Choroid plexus epithelial cell (primary cell): Measurements from ENCODE around the gene TMEM217.

Experiments used
- DNase-seq: peaks from one replicate; pipeline ENCODE4 v3.0.0-alpha.2; 2010; ENCODE audit warnings: low read depth
- H3K4me3 ChIP-seq: 2 replicates; pipeline ENCODE4 v1.5.1; 2011; ENCODE audit warnings: low read depth, mild to moderate bottlenecking, control low read depth, low read length, moderate library complexity
- TF ChIP-seq, protein P1 (sequence below): conservative IDR thresholded peaks from 2 replicates; pipeline ENCODE4 v1.5.1; 2011; ENCODE audit warnings: low read depth, mild to moderate bottlenecking, control low read depth, inconsistent platforms, low read length, moderate library complexity

TMEM217 gene

DNA sequence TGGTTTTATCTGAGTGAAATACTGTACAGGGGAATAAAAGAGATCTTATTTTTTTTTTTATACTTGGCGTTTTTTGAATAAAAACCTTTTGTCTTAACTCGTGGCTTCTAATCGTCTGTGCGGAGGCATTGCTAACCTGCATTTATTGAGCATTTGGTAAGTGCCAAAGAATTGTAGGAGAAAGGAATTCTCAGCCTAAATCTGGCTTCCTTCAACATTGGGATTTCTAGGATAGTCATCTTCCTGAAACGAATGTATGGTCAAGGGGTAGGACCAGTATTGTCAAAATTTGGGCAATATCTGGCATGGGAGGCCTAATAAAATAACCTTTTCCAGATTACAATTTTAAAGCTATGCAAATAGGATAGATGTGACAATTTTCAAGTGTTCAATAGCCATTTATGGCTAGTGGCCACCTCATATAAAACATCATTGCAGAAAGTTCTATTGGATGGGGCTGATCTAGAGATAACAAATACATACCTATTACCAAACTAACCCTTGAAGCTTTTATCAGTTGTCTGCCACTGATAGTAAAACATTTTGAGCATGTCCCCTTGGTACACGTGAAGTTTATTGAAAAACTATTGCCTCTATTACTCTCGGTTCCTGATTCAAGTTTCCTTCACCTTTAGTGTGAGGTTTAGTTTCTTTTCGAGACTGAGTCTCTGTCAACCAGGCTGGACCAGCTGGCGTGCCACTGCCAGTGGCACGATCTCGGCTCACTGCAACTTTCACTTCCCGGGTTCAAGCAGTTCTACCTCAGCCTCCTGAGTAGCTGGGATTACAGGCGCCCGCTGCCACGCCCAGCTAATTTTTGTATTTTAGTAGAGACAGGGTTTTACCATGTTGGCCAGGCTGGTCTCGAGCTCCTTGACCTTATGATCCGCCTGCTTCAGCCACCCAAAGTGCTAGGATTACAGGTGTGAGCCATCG is 82.3 kb downstream of the TMEM217 start:
- H3K4me3 ChIP-seq, result no peak overlapping the region
- TF ChIP-seq, protein P1, sequence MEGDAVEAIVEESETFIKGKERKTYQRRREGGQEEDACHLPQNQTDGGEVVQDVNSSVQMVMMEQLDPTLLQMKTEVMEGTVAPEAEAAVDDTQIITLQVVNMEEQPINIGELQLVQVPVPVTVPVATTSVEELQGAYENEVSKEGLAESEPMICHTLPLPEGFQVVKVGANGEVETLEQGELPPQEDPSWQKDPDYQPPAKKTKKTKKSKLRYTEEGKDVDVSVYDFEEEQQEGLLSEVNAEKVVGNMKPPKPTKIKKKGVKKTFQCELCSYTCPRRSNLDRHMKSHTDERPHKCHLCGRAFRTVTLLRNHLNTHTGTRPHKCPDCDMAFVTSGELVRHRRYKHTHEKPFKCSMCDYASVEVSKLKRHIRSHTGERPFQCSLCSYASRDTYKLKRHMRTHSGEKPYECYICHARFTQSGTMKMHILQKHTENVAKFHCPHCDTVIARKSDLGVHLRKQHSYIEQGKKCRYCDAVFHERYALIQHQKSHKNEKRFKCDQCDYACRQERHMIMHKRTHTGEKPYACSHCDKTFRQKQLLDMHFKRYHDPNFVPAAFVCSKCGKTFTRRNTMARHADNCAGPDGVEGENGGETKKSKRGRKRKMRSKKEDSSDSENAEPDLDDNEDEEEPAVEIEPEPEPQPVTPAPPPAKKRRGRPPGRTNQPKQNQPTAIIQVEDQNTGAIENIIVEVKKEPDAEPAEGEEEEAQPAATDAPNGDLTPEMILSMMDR, result no peak
- no peak for DNase-seq

DNA sequence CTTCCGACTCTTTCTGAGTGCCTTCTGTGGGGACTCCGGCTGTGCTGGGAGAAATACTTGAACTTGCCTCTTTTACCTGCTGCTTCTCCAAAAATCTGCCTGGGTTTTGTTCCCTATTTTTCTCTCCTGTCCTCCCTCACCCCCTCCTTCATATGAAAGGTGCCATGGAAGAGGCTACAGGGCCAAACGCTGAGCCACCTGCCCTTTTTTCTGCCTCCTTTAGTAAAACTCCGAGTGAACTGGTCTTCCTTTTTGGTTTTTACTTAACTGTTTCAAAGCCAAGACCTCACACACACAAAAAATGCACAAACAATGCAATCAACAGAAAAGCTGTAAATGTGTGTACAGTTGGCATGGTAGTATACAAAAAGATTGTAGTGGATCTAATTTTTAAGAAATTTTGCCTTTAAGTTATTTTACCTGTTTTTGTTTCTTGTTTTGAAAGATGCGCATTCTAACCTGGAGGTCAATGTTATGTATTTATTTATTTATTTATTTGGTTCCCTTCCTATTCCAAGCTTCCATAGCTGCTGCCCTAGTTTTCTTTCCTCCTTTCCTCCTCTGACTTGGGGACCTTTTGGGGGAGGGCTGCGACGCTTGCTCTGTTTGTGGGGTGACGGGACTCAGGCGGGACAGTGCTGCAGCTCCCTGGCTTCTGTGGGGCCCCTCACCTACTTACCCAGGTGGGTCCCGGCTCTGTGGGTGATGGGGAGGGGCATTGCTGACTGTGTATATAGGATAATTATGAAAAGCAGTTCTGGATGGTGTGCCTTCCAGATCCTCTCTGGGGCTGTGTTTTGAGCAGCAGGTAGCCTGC is 83.2 kb downstream of the TMEM217 start:
- TF ChIP-seq, protein P1, result no peak
- DNase-seq, result no peak
- H3K4me3 ChIP-seq, result no peak overlapping the region

DNA sequence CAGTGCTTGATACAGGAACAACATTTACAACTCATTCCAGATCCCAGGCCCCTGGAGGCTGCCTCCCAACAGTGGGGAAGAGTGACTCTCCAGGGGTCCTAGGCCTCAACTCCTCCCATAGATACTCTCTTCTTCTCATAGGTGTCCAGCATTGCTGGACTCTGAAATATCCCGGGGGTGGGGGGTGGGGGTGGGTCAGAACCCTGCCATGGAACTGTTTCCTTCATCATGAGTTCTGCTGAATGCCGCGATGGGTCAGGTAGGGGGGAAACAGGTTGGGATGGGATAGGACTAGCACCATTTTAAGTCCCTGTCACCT is 83.8 kb downstream of the TMEM217 start:
- TF ChIP-seq, protein P1, result no peak
- DNase-seq, result no peak
- no peak overlapping the region for H3K4me3 ChIP-seq

DNA sequence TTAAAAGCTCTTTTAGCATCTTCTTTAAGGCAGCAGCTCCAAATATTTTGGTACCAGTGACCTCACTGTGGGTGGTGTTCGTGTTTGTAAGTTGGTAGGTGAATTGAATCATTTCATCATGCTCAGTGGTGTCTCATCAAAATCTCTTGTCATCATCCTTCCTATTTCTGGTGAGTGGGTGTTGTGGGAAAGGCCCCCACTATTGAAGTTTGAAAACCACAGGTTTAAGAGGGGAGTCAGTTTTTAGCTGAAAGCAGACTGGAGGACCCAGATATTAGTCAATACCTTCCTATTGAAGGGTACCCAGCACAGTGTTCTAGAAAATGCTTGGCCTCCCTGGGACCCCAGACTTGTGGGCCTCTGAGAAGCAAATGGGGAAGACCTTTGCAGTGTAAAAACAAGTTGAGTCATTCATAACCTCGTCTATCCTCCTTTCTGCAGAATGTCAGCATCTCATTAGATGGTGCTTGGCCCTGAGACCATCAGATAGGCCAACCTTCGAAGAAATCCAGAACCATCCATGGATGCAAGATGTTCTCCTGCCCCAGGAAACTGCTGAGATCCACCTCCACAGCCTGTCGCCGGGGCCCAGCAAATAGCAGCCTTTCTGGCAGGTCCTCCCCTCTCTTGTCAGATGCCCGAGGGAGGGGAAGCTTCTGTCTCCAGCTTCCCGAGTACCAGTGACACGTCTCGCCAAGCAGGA is 84.3 kb downstream of the TMEM217 start:
- TF ChIP-seq, protein P1, result no peak
- no peak for DNase-seq
- H3K4me3 ChIP-seq, result no peak overlapping the region

DNA sequence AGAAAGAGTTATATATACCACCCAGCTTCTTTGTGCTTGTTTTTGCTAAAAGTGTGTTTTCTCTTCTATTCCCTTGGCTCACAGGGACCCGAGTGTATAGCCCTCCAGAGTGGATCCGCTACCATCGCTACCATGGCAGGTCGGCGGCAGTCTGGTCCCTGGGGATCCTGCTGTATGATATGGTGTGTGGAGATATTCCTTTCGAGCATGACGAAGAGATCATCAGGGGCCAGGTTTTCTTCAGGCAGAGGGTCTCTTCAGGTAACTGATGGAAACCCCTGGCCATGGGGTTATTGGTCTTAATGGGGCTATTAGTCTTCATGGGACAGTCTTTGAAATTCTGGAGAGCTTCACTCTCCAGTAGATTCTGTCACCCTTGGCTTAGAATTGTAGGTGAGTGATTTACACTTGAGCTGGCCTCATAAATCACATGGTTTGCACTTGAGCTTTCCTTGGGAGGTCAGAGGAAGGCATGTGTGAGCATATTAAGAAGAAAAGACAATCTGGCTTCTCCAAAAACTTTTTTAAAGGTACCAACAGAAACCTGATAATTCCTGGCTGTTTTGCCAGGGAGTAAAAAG is 84.9 kb downstream of the TMEM217 start:
- H3K4me3 ChIP-seq, result peak overlapping the region; percentile 99

More for the DNA sequence above, 84.9 kb downstream of the TMEM217 start:
- TF ChIP-seq, protein P1, result no peak
- DNase-seq, result no peak
